Measurements from ENCODE around the gene CLEC16A. TPM values are rescaled to one million over a fixed set of nuclear protein-coding genes. Genes with fewer than 3 reads are reported as not detected.

The CLEC16A gene
- total RNA-seq (2014; rRNA removed; shearing (Covaris generic)), result 8.0 TPM in 2 replicates
- polyA plus RNA-seq (2015; cell fraction: cytosol; rRNA removed), result 11.6 and 14.9 TPM in 2 replicates
- polyA plus RNA-seq (2015; cell fraction: nucleus; rRNA removed), result 11.8 and 13.7 TPM in 2 replicates

DNA sequence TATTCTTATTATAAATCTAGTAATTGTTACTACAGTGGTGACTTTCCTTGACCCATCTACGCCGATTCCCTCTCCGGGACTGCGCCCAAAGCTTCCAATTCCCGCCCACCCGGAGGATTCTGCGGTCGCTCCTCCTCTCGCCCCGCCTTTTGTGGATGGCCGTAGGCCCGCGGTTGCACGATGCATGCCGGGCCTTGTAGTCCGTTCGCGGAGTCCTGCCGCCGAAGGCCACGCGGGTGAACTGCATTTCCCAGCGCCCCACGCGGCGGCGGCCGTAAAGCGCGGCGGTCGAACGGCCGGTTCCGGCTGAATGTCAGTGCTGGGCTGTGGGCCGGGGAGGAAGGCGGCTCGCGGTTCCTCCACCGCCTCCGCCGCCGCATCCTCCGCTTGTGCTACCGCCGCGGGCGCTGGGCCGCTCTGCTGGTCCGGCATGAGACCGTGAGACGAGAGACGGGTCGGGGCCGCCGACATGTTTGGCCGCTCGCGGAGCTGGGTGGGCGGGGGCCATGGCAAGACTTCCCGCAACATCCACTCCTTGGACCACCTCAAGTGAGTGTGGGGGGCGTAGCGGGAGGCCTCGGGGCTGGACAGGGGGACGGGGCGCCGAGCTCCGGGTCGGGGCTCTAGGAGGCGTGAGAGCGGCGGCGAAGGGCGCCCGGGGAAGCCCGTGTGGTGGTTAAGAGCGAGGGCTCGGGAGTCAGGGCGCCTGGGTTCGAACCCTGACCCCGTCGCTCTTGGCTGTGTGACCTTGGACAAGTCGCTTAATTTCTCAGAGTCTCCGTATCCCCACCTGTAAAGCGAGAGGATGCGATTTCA is at the start of gene CLEC16A:
TSS of gene CLEC16A (plus strand) at position 316 of the 816 bp plus-strand sequence. CDS start at position 470, 154 bp downstream.
- in situ Hi-C loops (cut with HindIII; ENCODE audit: low pct_unique_long_range_greater_than_20kb, low sequenced_read_pairs), result loop anchor here (10.0 kb wide), 1 partner anchor 200 kb away; the partner anchor contains the start of gene NUBP1
- peak; percentile 94 for DNase-seq (ENCODE audit: low read depth, low spot score)

DNA sequence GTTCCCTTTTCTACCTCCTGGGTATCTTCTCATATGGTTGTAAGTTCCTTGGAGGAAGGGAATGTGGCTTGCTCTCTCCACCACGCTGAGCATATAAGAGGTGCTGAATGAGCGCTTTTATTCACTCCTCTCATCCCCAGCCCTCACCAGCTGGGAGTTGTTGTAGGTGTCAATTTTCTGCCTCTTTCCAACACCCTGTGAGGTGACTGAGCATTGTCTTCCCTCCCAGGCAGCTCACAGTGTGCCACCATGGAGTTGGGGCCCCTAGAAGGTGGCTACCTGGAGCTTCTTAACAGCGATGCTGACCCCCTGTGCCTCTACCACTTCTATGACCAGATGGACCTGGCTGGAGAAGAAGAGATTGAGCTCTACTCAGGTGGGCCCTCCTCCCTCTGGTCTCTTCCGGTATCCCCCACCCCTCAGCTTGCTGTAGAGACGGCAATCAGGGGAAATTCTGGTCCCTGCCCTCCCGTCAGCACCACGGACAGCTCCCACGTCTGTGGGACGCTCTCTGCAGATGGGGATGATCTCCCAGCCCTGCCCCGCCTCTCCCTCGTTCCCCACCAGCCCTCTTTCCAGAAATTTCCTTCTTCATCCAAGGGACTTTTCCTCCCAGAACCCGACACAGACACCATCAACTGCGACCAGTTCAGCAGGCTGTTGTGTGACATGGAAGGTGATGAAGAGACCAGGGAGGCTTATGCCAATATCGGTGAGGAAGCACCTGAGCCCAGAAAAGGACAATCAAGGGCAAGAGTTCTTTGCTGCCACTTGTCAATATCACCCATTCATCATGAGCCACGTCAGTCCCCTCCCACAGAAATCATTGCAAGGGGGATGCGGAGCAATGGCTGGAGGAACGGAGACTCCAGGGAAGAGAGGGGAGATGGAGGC is 49.1 kb upstream of the CLEC16A start:
- in situ Hi-C loops (cut with HindIII; ENCODE audit: low pct_unique_long_range_greater_than_20kb, low sequenced_read_pairs), result no loop called here
- DNase-seq (ENCODE audit: low read depth, low spot score), result peak; percentile 19

DNA sequence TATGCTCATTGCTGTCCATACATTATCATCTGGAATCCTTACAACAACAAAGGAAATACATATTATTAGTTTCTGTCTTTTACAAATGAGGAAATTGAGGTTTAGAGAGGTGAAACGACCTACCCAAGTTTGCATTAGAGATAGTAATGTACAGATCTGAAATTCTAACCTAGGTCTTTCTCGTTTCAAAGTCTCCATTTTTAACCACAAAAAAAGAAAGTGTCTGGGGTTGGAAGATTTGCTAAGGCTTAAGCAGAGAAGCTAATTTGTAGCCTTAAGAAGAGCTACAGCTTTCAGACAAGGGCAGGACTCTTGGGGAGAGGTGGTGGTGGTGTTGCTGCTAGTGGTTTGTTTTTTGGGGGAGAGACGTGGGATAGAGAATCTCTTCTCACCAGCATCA is 48.2 kb upstream of the CLEC16A start:
- DNase-seq (ENCODE audit: low read depth, low spot score), result no peak
- in situ Hi-C loops (cut with HindIII; ENCODE audit: low pct_unique_long_range_greater_than_20kb, low sequenced_read_pairs), result no loop called here

DNA sequence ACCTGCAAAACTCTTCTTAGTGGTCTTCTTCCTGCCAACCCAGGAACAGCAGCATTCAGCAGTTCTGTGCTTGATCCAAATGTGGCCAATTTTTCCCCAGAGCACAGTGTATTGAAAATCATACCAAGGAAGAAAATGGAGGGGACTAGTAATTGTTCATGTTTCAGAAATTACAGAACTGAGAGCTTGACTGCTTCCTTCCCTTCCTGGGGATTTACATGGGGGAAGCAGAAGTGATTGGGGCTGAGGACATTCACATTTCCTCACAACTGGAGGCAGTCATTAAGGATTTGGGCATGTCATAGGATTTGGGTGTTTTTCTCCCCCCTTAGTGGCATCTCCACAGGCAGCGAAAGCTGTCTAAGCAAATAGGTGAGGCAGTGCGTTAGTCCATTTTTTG is 47.6 kb upstream of the CLEC16A start:
- no peak for DNase-seq (ENCODE audit: low read depth, low spot score)
- in situ Hi-C loops (cut with HindIII; ENCODE audit: low pct_unique_long_range_greater_than_20kb, low sequenced_read_pairs), result no loop called here

GRCh38 chr16:10897134-10897533 is 47.2 kb upstream of the CLEC16A start:
- DNase-seq (ENCODE audit: low read depth, low spot score), result no peak
- in situ Hi-C loops (cut with HindIII; ENCODE audit: low pct_unique_long_range_greater_than_20kb, low sequenced_read_pairs), result no loop called here

GRCh38 chr16:10902999-10903398 is 41.4 kb upstream of the CLEC16A start:
- no peak for DNase-seq (ENCODE audit: low read depth, low spot score)
- in situ Hi-C loops (cut with HindIII; ENCODE audit: low pct_unique_long_range_greater_than_20kb, low sequenced_read_pairs), result no loop called here

GRCh38 chr16:10906482-10906881 is 37.9 kb upstream of the CLEC16A start:
- DNase-seq (ENCODE audit: low read depth, low spot score), result no peak
- in situ Hi-C loops (cut with HindIII; ENCODE audit: low pct_unique_long_range_greater_than_20kb, low sequenced_read_pairs), result no loop called here

GRCh38 chr16:10906914-10907756 is 37.2 kb upstream of the CLEC16A start:
- in situ Hi-C loops (cut with HindIII; ENCODE audit: low pct_unique_long_range_greater_than_20kb, low sequenced_read_pairs), result no loop called here
- DNase-seq (ENCODE audit: low read depth, low spot score), result no peak

GRCh38 chr16:10907757-10908045 is 36.7 kb upstream of the CLEC16A start:
- in situ Hi-C loops (cut with HindIII; ENCODE audit: low pct_unique_long_range_greater_than_20kb, low sequenced_read_pairs), result no loop called here
- DNase-seq (ENCODE audit: low read depth, low spot score), result no peak

DNA sequence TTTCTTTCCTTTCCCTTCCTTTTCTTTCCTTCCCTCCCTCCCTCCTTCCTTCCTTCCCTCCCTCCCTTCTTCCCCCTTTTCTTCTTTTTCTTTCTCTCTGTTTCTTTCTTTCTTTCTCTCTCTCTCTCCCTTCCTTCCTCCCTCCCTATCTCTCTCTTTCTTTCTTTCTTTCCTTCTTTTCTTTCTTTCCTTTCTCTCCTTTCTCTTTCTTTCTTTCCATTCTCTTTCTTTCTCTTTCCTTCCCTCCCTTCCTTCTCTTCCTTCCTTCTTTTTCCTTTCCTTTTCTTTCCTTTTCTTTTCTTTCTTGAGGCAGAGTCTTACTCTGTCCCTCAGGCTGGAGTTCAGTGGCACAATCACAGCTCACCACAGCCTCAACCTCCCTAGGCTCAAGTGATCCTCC is 33.1 kb upstream of the CLEC16A start:
- no peak for DNase-seq (ENCODE audit: low read depth, low spot score)
- in situ Hi-C loops (cut with HindIII; ENCODE audit: low pct_unique_long_range_greater_than_20kb, low sequenced_read_pairs), result no loop called here

- DNase-seq (ENCODE audit: low read depth, low spot score), result no peak
- in situ Hi-C loops (cut with HindIII; ENCODE audit: low pct_unique_long_range_greater_than_20kb, low sequenced_read_pairs), result no loop called here
Measured at GRCh38 chr16:10916534-10916933, 27.8 kb upstream of the CLEC16A start.

- DNase-seq (ENCODE audit: low read depth, low spot score), result peak; percentile 92
- in situ Hi-C loops (cut with HindIII; ENCODE audit: low pct_unique_long_range_greater_than_20kb, low sequenced_read_pairs), result no loop called here
Measured at GRCh38 chr16:10918294-10919002, 25.9 kb upstream of the CLEC16A start.

DNA sequence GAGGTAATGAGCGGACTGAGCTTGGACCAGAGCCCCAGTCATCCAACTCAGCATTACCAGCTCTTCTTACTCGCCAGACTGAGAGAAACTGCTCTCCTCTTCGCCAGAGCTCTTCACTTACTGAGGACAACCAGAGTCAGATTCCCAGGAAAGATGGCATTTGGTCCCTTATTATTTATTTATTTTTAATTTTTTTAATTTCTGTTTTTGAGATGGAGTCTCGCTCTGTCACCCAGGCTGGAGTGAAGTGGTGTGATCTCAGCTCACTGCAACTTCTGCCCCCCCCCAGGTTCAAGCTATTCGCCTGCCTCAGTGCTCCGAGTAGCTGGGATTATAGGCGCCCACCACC is 25.4 kb upstream of the CLEC16A start:
- in situ Hi-C loops (cut with HindIII; ENCODE audit: low pct_unique_long_range_greater_than_20kb, low sequenced_read_pairs), result no loop called here
- no peak for DNase-seq (ENCODE audit: low read depth, low spot score)

DNA sequence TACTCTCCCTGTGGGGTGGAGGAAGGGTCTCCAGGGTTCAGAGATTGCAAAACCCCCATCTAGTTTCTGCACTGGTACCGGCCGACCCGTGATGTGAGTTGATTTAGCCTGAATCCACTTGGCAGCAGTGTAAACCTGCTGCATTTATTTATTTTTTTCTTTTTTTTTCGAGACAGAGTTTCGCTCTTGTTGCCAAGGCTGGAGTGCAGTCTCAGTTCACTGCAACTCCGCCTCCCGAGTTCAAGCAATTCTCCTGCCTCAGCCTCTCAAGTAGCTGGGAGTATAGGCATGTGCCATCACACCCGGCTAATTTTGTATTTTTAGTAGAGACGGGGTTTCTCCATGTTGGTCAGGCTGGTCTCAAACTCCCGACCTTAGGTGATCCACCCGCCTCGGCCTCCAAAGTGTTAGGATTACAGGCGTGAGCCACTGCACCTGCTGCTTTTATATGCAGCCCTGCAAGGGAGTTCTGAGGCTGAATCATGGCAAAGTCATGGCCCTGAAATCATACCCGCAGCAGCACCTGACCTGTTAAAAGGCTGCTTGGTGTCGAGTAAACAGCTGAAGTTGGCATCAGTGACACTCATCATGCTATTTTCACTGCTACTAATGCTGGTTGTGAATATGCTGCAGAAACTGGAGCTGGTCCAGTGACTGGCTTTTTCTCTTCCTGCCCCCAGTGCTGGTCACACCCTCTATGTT is 23.5 kb upstream of the CLEC16A start:
- no peak for DNase-seq (ENCODE audit: low read depth, low spot score)
- in situ Hi-C loops (cut with HindIII; ENCODE audit: low pct_unique_long_range_greater_than_20kb, low sequenced_read_pairs), result no loop called here

GRCh38 chr16:10921536-10922327 is 22.6 kb upstream of the CLEC16A start:
- in situ Hi-C loops (cut with HindIII; ENCODE audit: low pct_unique_long_range_greater_than_20kb, low sequenced_read_pairs), result no loop called here
- DNase-seq (ENCODE audit: low read depth, low spot score), result no peak
